GM21447 (cell line): ENCODE results near the gene FAH.

ENCODE experiments used
- ATAC-seq: cut with Tn5 transposase; IDR thresholded peaks from one replicate; pipeline ENCODE4 v1.9.1; 2021; ENCODE audit not compliant: unreplicated experiment

Gene FAH

GRCh38 chr15:80194186-80194585, 41.4 kb downstream of the FAH start:
- ATAC-seq, result no peak

GRCh38 chr15:80194914-80195313, 42.1 kb downstream of the FAH start:
- no peak for ATAC-seq

- no peak for ATAC-seq
These were observed 46.6 kb downstream of the FAH start for GRCh38 chr15:80199366-80199765.

GRCh38 chr15:80199869-80200268, 47.1 kb downstream of the FAH start:
- ATAC-seq, result no peak

GRCh38 chr15:80201256-80202015, 48.6 kb downstream of the FAH start:
- no peak for ATAC-seq

GRCh38 chr15:80202016-80202315, 49.2 kb downstream of the FAH start:
- ATAC-seq, result no peak

- ATAC-seq, result no peak
These were observed 50.0 kb downstream of the FAH start for GRCh38 chr15:80202641-80203360.

GRCh38 chr15:80203361-80203885, 50.6 kb downstream of the FAH start:
- no peak for ATAC-seq

- no peak for ATAC-seq
These were observed 51.4 kb downstream of the FAH start for GRCh38 chr15:80204231-80204630.

- ATAC-seq, result no peak
These were observed 55.1 kb downstream of the FAH start for GRCh38 chr15:80207887-80208286.

- no peak for ATAC-seq
These were observed 56.2 kb downstream of the FAH start for GRCh38 chr15:80208758-80209734.

GRCh38 chr15:80210611-80211573, 58.1 kb downstream of the FAH start:
- no peak for ATAC-seq

- no peak for ATAC-seq
These were observed 59.2 kb downstream of the FAH start for GRCh38 chr15:80211976-80212375.

GRCh38 chr15:80214910-80215309, 62.1 kb downstream of the FAH start:
- no peak for ATAC-seq

- no peak for ATAC-seq
These were observed 63.3 kb downstream of the FAH start for GRCh38 chr15:80216141-80216540.

GRCh38 chr15:80216911-80217310, 64.1 kb downstream of the FAH start:
- ATAC-seq, result no peak

GRCh38 chr15:80217327-80217900, 64.6 kb downstream of the FAH start:
- ATAC-seq, result no peak

- no peak for ATAC-seq
These were observed 67.2 kb downstream of the FAH start for GRCh38 chr15:80219955-80220354.

- no peak for ATAC-seq
These were observed 76.3 kb downstream of the FAH start for GRCh38 chr15:80228959-80229610.
